HG02571 (cell line): ENCODE data around the gene DDX25.
A peak's percentile ranks its signal among the peaks of the same experiment; 100 is the strongest.
"Not testable (repeated sequence)": the region's sequence is repeated elsewhere in the genome, so short reads cannot be mapped to it uniquely, and the experiment has no call there.

Experiments
- ATAC-seq: cut with Tn5 transposase; IDR thresholded peaks from one replicate; pipeline ENCODE4 v1.9.1; 2021; ENCODE audit warnings: mild to moderate bottlenecking, moderate library complexity; ENCODE audit not compliant: unreplicated experiment

Gene DDX25

GRCh38 chr11:125902927-125903710, 1.2 kb upstream of the DDX25 start, which contains the start of gene PUS3:
PUS3 (minus strand) TSS chr11:125903206; CDS start chr11:125896284, 6,922 bp downstream.
- ATAC-seq = peak; percentile 97

DNA sequence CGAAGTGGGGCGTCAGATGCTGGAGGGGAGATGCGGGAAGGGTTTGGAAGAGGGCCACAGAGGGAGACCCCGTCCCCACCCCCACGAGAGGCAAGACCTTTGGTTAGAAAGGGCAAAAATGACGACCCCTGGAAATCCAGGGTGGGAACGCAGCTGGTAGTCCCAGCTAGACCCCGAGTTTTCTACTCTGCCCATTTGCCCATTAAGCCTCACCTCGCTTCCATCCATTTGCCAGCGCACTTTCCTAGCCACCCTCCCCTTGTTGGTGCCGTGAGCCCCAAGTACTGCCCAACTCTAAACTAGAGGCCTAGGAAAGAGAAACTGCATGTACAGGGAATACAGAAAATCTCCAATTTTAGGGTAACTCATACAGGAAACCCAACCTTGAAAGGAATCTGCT, 370 bp downstream of the DDX25 start:
- ATAC-seq = no peak

DNA sequence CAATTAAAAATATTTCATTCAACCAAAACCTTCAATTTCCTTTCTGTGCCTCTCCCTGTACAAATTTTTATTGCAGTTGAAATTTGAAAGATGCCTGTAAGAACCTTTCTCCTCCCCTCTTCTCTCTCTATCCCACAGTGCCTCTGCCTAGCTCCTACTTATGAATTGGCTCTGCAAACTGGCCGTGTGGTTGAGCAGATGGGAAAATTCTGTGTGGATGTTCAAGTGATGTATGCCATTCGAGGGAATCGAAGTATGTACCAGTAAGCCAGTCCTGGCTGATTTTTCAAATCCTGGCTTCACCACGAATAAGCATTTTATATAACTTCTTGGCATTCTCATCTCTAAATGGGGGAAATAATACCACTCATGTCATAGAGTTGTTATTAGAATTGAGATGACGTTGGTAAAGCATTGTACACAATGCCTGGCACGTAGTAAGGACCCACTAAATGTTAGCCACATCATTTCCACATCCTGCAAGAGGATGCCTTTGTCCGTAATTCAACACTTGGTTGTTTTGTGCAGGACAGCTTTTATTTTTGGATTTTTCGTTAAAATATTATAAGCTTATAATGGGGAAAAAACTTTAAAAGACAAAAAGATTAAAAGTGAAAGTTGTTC, 6.0 kb downstream of the DDX25 start:
- ATAC-seq = no peak

DNA sequence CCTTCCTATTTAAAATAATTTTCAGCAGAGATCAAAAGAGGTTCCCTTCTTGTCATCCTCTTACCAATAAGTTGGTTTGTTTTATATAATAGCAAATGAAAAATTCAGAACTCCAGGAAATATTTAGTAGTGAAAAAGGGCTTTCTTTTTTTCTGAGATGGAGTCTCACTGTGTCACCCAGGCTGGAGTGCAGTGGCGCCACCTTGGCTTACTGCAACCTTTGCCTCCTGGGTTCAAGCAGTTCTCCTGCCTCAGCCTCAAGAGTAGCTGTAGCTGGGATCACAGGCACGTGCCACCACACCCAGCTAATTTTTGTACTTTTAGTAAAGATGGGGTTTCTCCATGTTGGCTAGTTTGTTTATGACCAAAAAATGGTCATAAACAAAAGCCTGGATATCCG, 10.3 kb downstream of the DDX25 start:
- ATAC-seq = not testable (repeated sequence)

DNA sequence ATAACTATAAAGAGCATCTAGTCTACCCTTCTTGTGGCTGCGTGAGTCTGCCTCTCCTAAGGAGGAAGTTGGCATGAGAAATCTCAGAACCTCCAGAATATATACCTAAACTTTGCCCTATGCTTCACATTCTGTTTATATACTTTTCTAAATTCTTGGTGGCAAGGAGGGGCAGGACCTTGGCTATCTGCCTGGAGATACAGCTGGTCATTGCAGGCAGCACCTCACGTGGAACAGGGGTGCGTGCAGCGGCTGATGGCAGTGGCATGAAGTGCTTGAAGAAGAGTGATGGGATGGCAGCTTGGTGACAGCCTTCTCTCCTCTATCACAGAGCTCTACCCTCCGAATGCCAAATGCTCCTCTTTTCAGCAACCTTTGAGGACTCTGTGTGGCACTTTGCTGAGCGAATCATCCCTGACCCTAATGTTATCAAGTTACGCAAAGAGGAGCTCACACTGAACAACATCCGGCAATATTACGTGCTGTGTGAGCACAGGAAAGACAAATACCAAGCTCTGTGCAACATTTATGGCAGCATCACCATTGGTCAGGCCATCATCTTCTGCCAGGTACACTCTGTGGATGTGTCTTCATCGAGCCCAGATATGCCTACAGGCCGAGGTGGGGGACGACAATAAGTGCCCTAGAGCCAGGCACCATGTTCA, 12.5 kb downstream of the DDX25 start:
- no peak for ATAC-seq

DNA sequence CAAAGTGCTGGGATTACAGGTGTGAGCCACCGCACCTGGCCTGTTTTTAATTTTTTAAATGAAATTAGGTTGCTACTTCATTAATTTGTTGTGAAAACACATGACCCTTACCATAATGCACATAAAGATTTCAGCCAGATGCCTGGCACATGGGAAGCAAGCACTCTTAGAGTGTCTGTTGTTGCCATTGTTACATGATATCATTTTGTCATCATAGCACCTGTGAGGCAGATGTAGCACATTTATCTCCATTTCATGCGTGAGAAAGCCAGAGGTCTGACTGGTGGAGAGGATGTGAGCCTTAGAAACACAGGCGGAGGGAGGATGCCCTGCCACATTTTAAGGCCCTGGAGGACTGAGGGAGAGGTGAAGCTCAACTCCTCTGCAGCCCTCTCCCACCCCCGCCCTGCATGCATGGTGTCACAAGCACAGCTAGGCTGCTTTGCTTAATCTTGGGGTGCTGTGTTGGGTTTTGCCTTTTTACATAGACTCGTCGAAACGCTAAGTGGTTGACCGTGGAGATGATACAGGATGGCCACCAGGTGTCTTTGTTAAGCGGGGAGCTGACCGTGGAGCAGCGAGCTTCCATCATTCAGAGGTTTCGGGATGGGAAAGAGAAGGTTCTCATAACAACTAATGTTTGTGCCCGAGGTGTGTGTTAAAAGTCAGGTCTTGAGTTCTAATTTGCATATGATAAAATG, 14.0 kb downstream of the DDX25 start:
- ATAC-seq = no peak

- no peak for ATAC-seq
Observed at GRCh38 chr11:125921042-125921441, 16.7 kb downstream of the DDX25 start.

GRCh38 chr11:125922156-125922555, 17.8 kb downstream of the DDX25 start:
- no peak for ATAC-seq

GRCh38 chr11:125923012-125923579, 18.8 kb downstream of the DDX25 start:
- ATAC-seq = no peak

GRCh38 chr11:125923633-125924032, 19.3 kb downstream of the DDX25 start:
- no peak for ATAC-seq

DNA sequence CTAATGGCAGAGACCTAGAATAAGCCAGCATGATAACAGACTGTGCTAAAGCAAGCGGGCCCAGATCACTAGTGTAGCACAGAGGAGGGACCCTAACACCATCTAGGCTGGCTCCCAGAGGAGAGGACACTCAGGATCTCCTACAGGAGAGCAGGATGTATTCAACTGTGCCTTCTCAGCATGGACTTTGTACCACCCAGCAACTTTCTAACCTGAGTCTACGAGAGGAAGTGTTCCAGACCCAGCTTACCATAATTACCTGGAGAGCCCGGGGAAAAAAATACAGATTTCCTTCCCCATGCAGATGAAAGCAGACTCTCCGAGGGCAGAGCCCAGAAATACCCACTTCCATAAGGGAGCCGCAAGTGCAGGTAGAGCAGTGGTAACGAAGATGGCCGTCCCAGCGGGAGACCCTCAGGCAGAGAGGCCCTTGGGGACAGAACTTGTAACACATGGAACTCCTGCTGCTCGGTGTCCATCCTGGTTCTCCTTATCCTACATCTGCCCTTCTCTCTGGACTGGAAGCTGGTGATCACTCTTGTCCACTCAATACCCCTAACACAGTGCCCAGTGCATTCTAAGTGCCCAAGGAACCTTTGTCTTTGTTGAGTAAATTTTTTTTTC, 20.2 kb downstream of the DDX25 start:
- ATAC-seq = no peak

- no peak for ATAC-seq
Observed at GRCh38 chr11:125925247-125925740, 21.0 kb downstream of the DDX25 start.

- no peak for ATAC-seq
Observed at GRCh38 chr11:125925804-125926203, 21.5 kb downstream of the DDX25 start.

- no peak for ATAC-seq
Observed at GRCh38 chr11:125926682-125927081, 22.4 kb downstream of the DDX25 start.

- no peak for ATAC-seq
Observed at GRCh38 chr11:125929445-125930075, 25.3 kb downstream of the DDX25 start.

DNA sequence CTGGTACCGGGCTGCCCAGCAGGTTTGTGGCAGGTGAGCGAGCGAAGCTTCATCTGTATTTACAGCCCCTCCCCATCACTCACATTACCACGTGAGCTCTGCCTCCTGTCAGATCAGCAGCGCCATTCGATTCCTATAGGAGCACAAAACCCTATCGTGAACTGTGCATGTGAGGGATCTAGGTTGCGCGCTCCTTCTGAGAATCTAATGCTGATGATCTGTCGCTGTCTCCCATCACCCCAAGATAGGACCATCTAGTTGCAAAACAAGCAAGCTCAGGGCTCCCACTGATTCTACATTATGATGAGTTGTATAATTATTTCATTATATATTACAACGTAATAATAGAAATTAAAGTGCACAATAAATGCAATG, 25.8 kb downstream of the DDX25 start:
- no peak for ATAC-seq

- ATAC-seq = no peak
Observed at GRCh38 chr11:125931116-125931515, 26.8 kb downstream of the DDX25 start.

- ATAC-seq = no peak
Observed at GRCh38 chr11:125931668-125932067, 27.4 kb downstream of the DDX25 start.

DNA sequence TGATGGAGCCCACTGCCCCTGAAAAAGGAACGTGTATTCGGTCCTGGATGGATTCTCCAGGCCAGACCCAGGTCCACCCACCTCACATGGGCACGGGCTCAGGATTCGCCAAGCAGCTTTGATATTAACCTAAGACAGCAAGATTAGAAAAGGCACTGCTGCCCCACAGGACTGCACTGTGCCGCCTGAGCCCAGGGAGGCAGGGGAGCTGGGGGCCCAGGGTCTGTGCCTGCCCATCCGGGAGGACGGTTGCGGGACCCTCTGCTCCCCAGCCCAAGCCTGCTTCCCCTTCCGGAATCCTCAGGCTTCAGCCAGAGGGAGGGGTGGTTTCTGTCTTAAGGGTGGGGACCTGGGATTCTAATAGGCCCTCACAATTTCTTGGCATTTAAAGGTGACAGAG, 28.0 kb downstream of the DDX25 start:
- ATAC-seq = no peak
